Astrocyte (in vitro differentiated cells and primary cell): ENCODE data around the gene ERMP1. TPM values are rescaled to one million over a fixed set of nuclear protein-coding genes. Genes with fewer than 3 reads are reported as not detected.
A peak's percentile ranks its signal among the peaks of the same experiment; 100 is the strongest.

Experiments used
- DNase-seq: peaks from one replicate; pipeline ENCODE4 v3.0.0-alpha.2; 2010; ENCODE audit warnings: low read depth
- FAIRE-seq: peaks from 2 replicates; lab custom pipeline; 2011; peaks lifted over from hg19 to GRCh38; lab: Jason Lieb, UNC
- H2AFZ ChIP-seq: 2 replicates; pipeline ENCODE4 v1.6.0; 2012; ENCODE audit warnings: low read depth, low read length, inconsistent platforms
- H3K27ac ChIP-seq: 2 replicates; pipeline ENCODE4 v1.5.1; 2011; ENCODE audit warnings: low read depth, low read length, inconsistent platforms
- H3K27me3 ChIP-seq: 2 replicates; pipeline ENCODE4 v1.6.0; 2011; ENCODE audit warnings: low read length, inconsistent platforms; ENCODE audit not compliant: insufficient read depth
- H3K36me3 ChIP-seq: 2 replicates; pipeline ENCODE4 v1.5.1; 2011; ENCODE audit warnings: low read length, inconsistent platforms; ENCODE audit not compliant: insufficient read depth
- H3K4me1 ChIP-seq: 2 replicates; pipeline ENCODE4 v1.5.1; 2011; ENCODE audit warnings: low read length, inconsistent platforms; ENCODE audit not compliant: insufficient read depth
- H3K4me2 ChIP-seq: 2 replicates; pipeline ENCODE4 v1.6.0; 2012; ENCODE audit warnings: low read length, inconsistent platforms
- H3K4me3 ChIP-seq: 2 replicates; pipeline ENCODE4 v1.5.1; 2011; ENCODE audit warnings: low read depth, mild to moderate bottlenecking, low read length, inconsistent platforms; ENCODE audit not compliant: insufficient read depth
- H3K79me2 ChIP-seq: 2 replicates; pipeline ENCODE4 v1.6.0; 2012; ENCODE audit warnings: mild to moderate bottlenecking, low read length, inconsistent platforms; ENCODE audit not compliant: insufficient read depth
- H3K9ac ChIP-seq: 2 replicates; pipeline ENCODE4 v1.6.0; 2012; ENCODE audit warnings: mild to moderate bottlenecking, low read length, inconsistent platforms
- H3K9me3 ChIP-seq: 2 replicates; pipeline ENCODE4 v1.5.1; 2012; ENCODE audit warnings: low read depth, mild to moderate bottlenecking, low read length, inconsistent platforms; ENCODE audit not compliant: insufficient read depth
- H4K20me1 ChIP-seq: 2 replicates; pipeline ENCODE4 v1.6.0; 2012; ENCODE audit warnings: low read length, inconsistent platforms; ENCODE audit not compliant: insufficient read depth
- H3K27ac Mint-ChIP-seq: one replicate; pipeline ENCODE4 v1.8.0; 2021; ENCODE audit warnings: mild to moderate bottlenecking, mixed read lengths; ENCODE audit not compliant: unreplicated experiment
- H3K27me3 Mint-ChIP-seq: one replicate; pipeline ENCODE4 v1.8.0; 2021; ENCODE audit warnings: low read depth, mixed read lengths; ENCODE audit not compliant: unreplicated experiment
- H3K36me3 Mint-ChIP-seq: one replicate; pipeline ENCODE4 v1.8.0; 2021; ENCODE audit warnings: low read depth, mixed read lengths; ENCODE audit not compliant: unreplicated experiment
- H3K4me1 Mint-ChIP-seq: one replicate; pipeline ENCODE4 v1.8.0; 2021; ENCODE audit warnings: low read depth, mixed read lengths; ENCODE audit not compliant: unreplicated experiment
- H3K4me3 Mint-ChIP-seq: one replicate; pipeline ENCODE4 v1.8.0; 2021; ENCODE audit warnings: mild to moderate bottlenecking, moderate library complexity, mixed read lengths; ENCODE audit not compliant: unreplicated experiment
- H3K9me3 Mint-ChIP-seq: one replicate; pipeline ENCODE4 v1.8.0; 2021; ENCODE audit warnings: mild to moderate bottlenecking, mixed read lengths; ENCODE audit not compliant: unreplicated experiment
- CTCF ChIP-seq: IDR thresholded peaks from 2 replicates; pipeline ENCODE4 v1.5.1; 2011; ENCODE audit warnings: low read depth, mild to moderate bottlenecking, inconsistent platforms, low read length, moderate library complexity; ENCODE audit not compliant: insufficient read depth
- EZH2 ChIP-seq: IDR thresholded peaks from 2 replicates; pipeline ENCODE4 v1.6.1; 2012; ENCODE audit warnings: mild to moderate bottlenecking, low read length, inconsistent platforms; ENCODE audit not compliant: insufficient read depth
- total RNA-seq: library from RNA; stranded (reverse); gene quantifications from 2 replicates; pipeline ENCODE4 v1.2.1, GENCODE V29; 2021

Gene ERMP1
- total RNA-seq, 1 donor from 2014 or later: 8.8 TPM

- H3K9ac ChIP-seq: no peak overlapping the region
- DNase-seq (peak; percentile 16), FAIRE-seq (no peak)
- H3K27me3 Mint-ChIP-seq: peaks cover 4% of the 10 kb centered on the region
- H4K20me1 ChIP-seq: peaks cover 15% of the 10 kb centered on the region
- H3K27ac ChIP-seq: no peak overlapping the region
- peaks cover 25% of the 10 kb centered on the region for H3K4me1 ChIP-seq
- H3K9me3 Mint-ChIP-seq: peaks cover 2% of the 10 kb centered on the region
- H3K36me3 ChIP-seq: no peaks in the 10 kb centered on the region
- H3K4me1 Mint-ChIP-seq: peaks cover 34% of the 10 kb centered on the region
- peak overlapping the region; percentile 37 for H3K27ac Mint-ChIP-seq
- no peaks in the 10 kb centered on the region for H3K36me3 Mint-ChIP-seq
- peak overlapping the region; percentile 59 for H3K4me2 ChIP-seq
- H3K4me3 ChIP-seq: no peak overlapping the region
- H3K4me3 Mint-ChIP-seq: no peak overlapping the region
- TF ChIP-seq CTCF: no peak
- no peak for TF ChIP-seq EZH2
- H3K27me3 ChIP-seq: peaks cover 62% of the 10 kb centered on the region
- H2AFZ ChIP-seq: no peak overlapping the region
- H3K9me3 ChIP-seq: no peaks in the 10 kb centered on the region
- no peaks in the 10 kb centered on the region for H3K79me2 ChIP-seq
Observed at GRCh38 chr9:5843794-5844471, 11.0 kb upstream of the ERMP1 start.

- no peak overlapping the region for H3K4me3 Mint-ChIP-seq
- H3K36me3 Mint-ChIP-seq: no peaks in the 10 kb centered on the region
- Histone ChIP-seq H2AFZ (no peak overlapping the region), H3K9ac (no peak overlapping the region), H4K20me1 (peaks cover 15% of the 10 kb centered on the region), H3K4me2 (peak overlapping the region; percentile 59), H3K36me3 (no peaks in the 10 kb centered on the region), H3K27ac (no peak overlapping the region), H3K79me2 (no peaks in the 10 kb centered on the region), H3K4me1 (peaks cover 25% of the 10 kb centered on the region), H3K4me3 (no peak overlapping the region), H3K27me3 (peaks cover 55% of the 10 kb centered on the region), H3K9me3 (no peaks in the 10 kb centered on the region)
- H3K27ac Mint-ChIP-seq: peak overlapping the region; percentile 37
- peaks cover 3% of the 10 kb centered on the region for H3K27me3 Mint-ChIP-seq
- peaks cover 34% of the 10 kb centered on the region for H3K4me1 Mint-ChIP-seq
- TF ChIP-seq EZH2 (no peak), CTCF (no peak)
- DNase-seq (no peak), FAIRE-seq (no peak)
- H3K9me3 Mint-ChIP-seq: peaks cover 2% of the 10 kb centered on the region
Observed at GRCh38 chr9:5842929-5843793, 10.2 kb upstream of the ERMP1 start.
